Progenitor cell of endocrine pancreas (in vitro differentiated cells): ENCODE results near the gene AUP1. TPM values are rescaled to one million over a fixed set of nuclear protein-coding genes. Genes with fewer than 3 reads are reported as not detected.

Experiments
- DNase-seq: peaks from one replicate; pipeline ENCODE4 v3.0.0; 2021; ENCODE audit warnings: low spot score; ENCODE audit not compliant: unreplicated experiment
- H3K27ac Mint-ChIP-seq: 2 replicates; pipeline ENCODE4 v1.8.0; 2021; ENCODE audit warnings: mild to moderate bottlenecking, moderate library complexity, mixed read lengths
- H3K27me3 Mint-ChIP-seq: 2 replicates; pipeline ENCODE4 v1.8.0; 2021; ENCODE audit warnings: mixed read lengths
- H3K36me3 Mint-ChIP-seq: 2 replicates; pipeline ENCODE4 v1.8.0; 2022; ENCODE audit warnings: mixed read lengths; ENCODE audit not compliant: insufficient read depth
- H3K4me1 Mint-ChIP-seq: 2 replicates; pipeline ENCODE4 v1.8.0; 2021; ENCODE audit warnings: low read depth, mixed read lengths
- H3K4me3 Mint-ChIP-seq: 2 replicates; pipeline ENCODE4 v1.8.0; 2021; ENCODE audit warnings: low read depth, mild to moderate bottlenecking, moderate library complexity, mixed read lengths
- H3K9me3 Mint-ChIP-seq: 2 replicates; pipeline ENCODE4 v1.8.0; 2021; ENCODE audit warnings: low read depth, mixed read lengths
- total RNA-seq: library from RNA; stranded (reverse); gene quantifications from 2 replicates; pipeline ENCODE4 v1.2.1, GENCODE V29; 2021
- TF ChIP-seq, protein P1 (sequence below): fragments of 200-600 bp; sonication (generic); IDR thresholded peaks from one replicate; pipeline ENCODE4 v1.5.0; 2021; ENCODE audit warnings: antibody characterized with exemption, mild to moderate bottlenecking; ENCODE audit not compliant: unreplicated experiment

The AUP1 gene
- total RNA-seq, 1 donor from 2014 or later, result 115 TPM

GRCh38 chr2:74513605-74514367 lies 15.7 kb downstream of the AUP1 start:
- Mint-ChIP-seq H3K36me3 (no peaks in the 10 kb centered on the region), H3K4me1 (peaks cover 5% of the 10 kb centered on the region), H3K27ac (no peak overlapping the region), H3K9me3 (no peaks in the 10 kb centered on the region), H3K27me3 (peaks cover 78% of the 10 kb centered on the region), H3K4me3 (no peak overlapping the region)
- TF ChIP-seq, protein P1, sequence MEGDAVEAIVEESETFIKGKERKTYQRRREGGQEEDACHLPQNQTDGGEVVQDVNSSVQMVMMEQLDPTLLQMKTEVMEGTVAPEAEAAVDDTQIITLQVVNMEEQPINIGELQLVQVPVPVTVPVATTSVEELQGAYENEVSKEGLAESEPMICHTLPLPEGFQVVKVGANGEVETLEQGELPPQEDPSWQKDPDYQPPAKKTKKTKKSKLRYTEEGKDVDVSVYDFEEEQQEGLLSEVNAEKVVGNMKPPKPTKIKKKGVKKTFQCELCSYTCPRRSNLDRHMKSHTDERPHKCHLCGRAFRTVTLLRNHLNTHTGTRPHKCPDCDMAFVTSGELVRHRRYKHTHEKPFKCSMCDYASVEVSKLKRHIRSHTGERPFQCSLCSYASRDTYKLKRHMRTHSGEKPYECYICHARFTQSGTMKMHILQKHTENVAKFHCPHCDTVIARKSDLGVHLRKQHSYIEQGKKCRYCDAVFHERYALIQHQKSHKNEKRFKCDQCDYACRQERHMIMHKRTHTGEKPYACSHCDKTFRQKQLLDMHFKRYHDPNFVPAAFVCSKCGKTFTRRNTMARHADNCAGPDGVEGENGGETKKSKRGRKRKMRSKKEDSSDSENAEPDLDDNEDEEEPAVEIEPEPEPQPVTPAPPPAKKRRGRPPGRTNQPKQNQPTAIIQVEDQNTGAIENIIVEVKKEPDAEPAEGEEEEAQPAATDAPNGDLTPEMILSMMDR, result no peak
- DNase-seq, result no peak

DNA sequence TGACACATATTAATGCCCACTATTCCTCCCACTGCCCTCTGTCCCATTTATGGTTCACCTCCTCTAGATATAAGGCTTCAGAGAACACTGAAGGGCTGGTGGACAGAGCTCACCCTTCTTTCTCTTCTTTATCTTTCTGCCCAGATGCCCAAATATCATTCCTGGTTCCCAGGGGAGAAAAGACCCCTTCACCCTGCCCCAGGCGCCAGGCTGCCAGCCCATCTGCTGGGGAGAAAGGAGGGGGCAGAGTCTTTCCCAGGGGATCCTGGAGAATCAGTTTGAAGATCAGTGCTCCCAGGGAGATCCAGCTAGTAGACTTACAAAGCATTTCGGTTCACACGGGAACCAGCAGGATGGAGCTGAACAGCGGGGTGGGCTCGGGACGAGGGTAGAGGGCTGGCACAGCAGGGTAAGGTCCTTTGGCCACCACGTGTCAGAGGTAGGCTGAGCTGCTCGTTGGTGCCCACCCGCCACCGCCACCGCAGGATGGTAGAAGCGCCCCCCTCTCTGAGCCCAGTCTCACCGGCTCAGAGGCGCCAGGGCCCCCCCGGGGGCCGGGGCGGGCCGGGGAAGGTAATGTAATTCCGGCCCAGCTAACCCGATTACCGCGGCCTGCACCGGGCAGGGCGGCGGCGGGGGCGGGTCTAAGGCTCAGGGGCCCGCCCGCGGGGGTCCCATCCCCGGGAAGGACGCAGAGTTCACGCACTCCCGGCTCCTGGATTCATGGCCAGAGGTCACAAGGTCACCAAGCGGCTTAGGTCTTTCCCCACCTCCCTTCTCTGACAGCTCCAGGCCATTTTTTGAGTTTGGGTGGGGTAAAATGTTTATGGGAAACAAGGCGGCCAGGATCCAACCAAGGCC lies 16.5 kb downstream of the AUP1 start:
- Mint-ChIP-seq H3K36me3 (no peaks in the 10 kb centered on the region), H3K4me3 (no peak overlapping the region), H3K27ac (peak overlapping the region; percentile 78), H3K4me1 (peaks cover 11% of the 10 kb centered on the region), H3K9me3 (no peaks in the 10 kb centered on the region), H3K27me3 (peaks cover 70% of the 10 kb centered on the region)
- TF ChIP-seq, protein P1, result no peak
- DNase-seq, result no peak

- Mint-ChIP-seq H3K9me3 (no peaks in the 10 kb centered on the region), H3K27ac (no peak overlapping the region), H3K4me1 (peaks cover 18% of the 10 kb centered on the region), H3K27me3 (peaks cover 54% of the 10 kb centered on the region), H3K36me3 (no peaks in the 10 kb centered on the region), H3K4me3 (no peak overlapping the region)
- no peak for DNase-seq
- TF ChIP-seq, protein P1, result no peak
Measured at GRCh38 chr2:74511104-74511989, 18.2 kb downstream of the AUP1 start.

- Mint-ChIP-seq H3K27me3 (peaks cover 47% of the 10 kb centered on the region), H3K4me1 (peaks cover 18% of the 10 kb centered on the region), H3K4me3 (no peak overlapping the region), H3K36me3 (peaks cover 1% of the 10 kb centered on the region), H3K9me3 (no peaks in the 10 kb centered on the region), H3K27ac (no peak overlapping the region)
- DNase-seq, result no peak
- TF ChIP-seq, protein P1, result no peak
Measured at GRCh38 chr2:74510272-74510671, 19.2 kb downstream of the AUP1 start.
